ENCODE results near the gene ZKSCAN8.

The ZKSCAN8 gene

DNA sequence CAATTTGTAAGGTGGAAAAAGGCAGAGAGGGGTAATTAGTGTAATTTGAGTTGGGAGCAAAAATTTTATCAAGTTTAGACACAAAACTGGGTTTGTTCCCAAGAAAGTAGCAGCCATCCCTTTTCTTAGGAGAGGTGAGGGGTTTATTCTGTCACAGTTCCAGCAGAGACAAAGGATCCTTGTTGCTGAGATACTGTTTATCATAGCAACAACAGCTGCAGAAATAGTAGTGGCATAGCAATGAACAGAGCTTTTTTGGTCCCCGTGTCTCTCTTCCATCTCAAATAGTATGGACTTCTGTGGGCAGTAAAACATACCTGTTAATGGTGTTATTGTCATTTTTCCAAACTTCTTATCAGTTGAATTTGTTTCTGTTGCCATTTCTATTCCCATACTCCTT, 23.9 kb downstream of the ZKSCAN8 start:
- no peak overlapping the region for H3K9ac ChIP-seq (ENCODE audit: low read length in 2 of 2)
- no peak overlapping the region for H3K4me3 ChIP-seq (ENCODE audit: low read length in 2 of 2)
- H3K27me3 ChIP-seq (ENCODE audit: control insufficient read depth in 1 of 2, insufficient read depth in 2 of 2, low read length in 2 of 2): no peaks in the 10 kb centered on the region
- no peaks in the 10 kb centered on the region for H3K9me3 ChIP-seq (ENCODE audit: control insufficient read depth in 2 of 2, low read length in 2 of 2)
- H3K4me1 ChIP-seq (ENCODE audit: control insufficient read depth, insufficient read depth, low read length): peaks cover 11% of the 10 kb centered on the region
- H3K36me3 ChIP-seq (ENCODE audit: control insufficient read depth in 2 of 2, insufficient read depth in 2 of 2, low read length in 2 of 2): peaks cover 0 to 3% of the 10 kb centered on the region in 2 donors
- H3K27ac ChIP-seq (ENCODE audit: low read length): no peak overlapping the region

GRCh38 chr6:28167068-28167467, 25.4 kb downstream of the ZKSCAN8 start:
- Histone ChIP-seq H3K4me3 (ENCODE audit: low read length in 2 of 2) (no peak overlapping the region), H3K9me3 (ENCODE audit: control insufficient read depth in 2 of 2, low read length in 2 of 2) (no peaks in the 10 kb centered on the region), H3K27me3 (ENCODE audit: control insufficient read depth in 1 of 2, insufficient read depth in 2 of 2, low read length in 2 of 2) (no peaks in the 10 kb centered on the region), H3K36me3 (ENCODE audit: control insufficient read depth in 2 of 2, insufficient read depth in 2 of 2, low read length in 2 of 2) (peaks cover 0 to 5% of the 10 kb centered on the region in 2 donors), H3K9ac (ENCODE audit: low read length in 2 of 2) (no peak overlapping the region), H3K4me1 (ENCODE audit: control insufficient read depth, insufficient read depth, low read length) (peaks cover 4% of the 10 kb centered on the region), H3K27ac (ENCODE audit: low read length) (no peak overlapping the region)

DNA sequence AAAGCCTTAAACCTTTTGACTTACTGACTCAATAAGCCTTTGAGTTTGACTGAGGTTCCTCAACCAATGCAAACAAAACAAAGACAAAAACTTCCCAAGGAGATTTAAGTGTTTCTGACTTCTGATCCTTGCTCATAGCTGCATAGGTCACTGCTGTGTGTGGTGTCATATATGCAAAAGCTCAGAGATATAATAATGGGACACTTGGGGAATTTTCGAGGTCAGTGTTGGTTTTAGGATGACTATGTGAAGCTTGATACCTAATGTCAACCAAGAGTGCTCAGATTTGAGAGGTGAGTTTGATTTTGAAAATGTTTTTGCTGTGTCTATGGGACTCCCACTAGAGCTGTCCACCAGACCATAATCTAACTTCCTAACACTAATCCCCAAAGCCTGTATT, 26.2 kb downstream of the ZKSCAN8 start:
- Histone ChIP-seq H3K9ac (ENCODE audit: low read length in 2 of 2) (no peak overlapping the region), H3K4me3 (ENCODE audit: low read length in 2 of 2) (no peak overlapping the region), H3K27ac (ENCODE audit: low read length) (no peak overlapping the region), H3K27me3 (ENCODE audit: control insufficient read depth in 1 of 2, insufficient read depth in 2 of 2, low read length in 2 of 2) (no peaks in the 10 kb centered on the region), H3K4me1 (ENCODE audit: control insufficient read depth, insufficient read depth, low read length) (no peaks in the 10 kb centered on the region), H3K36me3 (ENCODE audit: control insufficient read depth in 2 of 2, insufficient read depth in 2 of 2, low read length in 2 of 2) (peaks cover 0 to 5% of the 10 kb centered on the region in 2 donors), H3K9me3 (ENCODE audit: control insufficient read depth in 2 of 2, low read length in 2 of 2) (no peaks in the 10 kb centered on the region)

GRCh38 chr6:28171271-28171670, 29.6 kb downstream of the ZKSCAN8 start:
- Histone ChIP-seq H3K9ac (ENCODE audit: low read length in 2 of 2) (no peak overlapping the region), H3K9me3 (ENCODE audit: control insufficient read depth in 2 of 2, low read length in 2 of 2) (no peaks in the 10 kb centered on the region), H3K27ac (ENCODE audit: low read length) (no peak overlapping the region), H3K4me3 (ENCODE audit: low read length in 2 of 2) (no peak overlapping the region), H3K4me1 (ENCODE audit: control insufficient read depth, insufficient read depth, low read length) (no peaks in the 10 kb centered on the region), H3K27me3 (ENCODE audit: control insufficient read depth in 1 of 2, insufficient read depth in 2 of 2, low read length in 2 of 2) (no peaks in the 10 kb centered on the region), H3K36me3 (ENCODE audit: control insufficient read depth in 2 of 2, insufficient read depth in 2 of 2, low read length in 2 of 2) (peaks cover 0 to 5% of the 10 kb centered on the region in 2 donors)

DNA sequence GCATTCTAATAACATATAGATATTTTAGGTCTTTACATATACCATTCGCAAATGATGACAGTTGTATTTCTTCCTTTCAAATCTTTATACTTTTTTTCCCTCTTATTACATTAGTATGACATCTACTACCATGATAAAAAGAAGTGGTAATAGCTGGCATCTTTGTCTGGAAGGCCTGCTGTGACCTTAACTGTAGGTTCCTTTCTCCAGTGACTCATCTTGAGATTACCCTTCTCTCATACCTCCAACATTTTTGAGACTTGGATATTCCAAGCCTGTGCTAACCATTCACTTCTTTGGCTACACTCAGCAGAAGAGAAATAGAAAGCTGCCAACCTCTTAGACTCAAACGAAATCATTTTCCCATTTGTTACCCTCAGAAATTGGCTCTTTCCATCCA, 30.3 kb downstream of the ZKSCAN8 start:
- no peaks in the 10 kb centered on the region for H3K9me3 ChIP-seq (ENCODE audit: control insufficient read depth in 2 of 2, low read length in 2 of 2)
- no peak overlapping the region for H3K4me3 ChIP-seq (ENCODE audit: low read length in 2 of 2)
- no peaks in the 10 kb centered on the region for H3K4me1 ChIP-seq (ENCODE audit: control insufficient read depth, insufficient read depth, low read length)
- no peak overlapping the region for H3K27ac ChIP-seq (ENCODE audit: low read length)
- no peaks in the 10 kb centered on the region for H3K27me3 ChIP-seq (ENCODE audit: control insufficient read depth in 1 of 2, insufficient read depth in 2 of 2, low read length in 2 of 2)
- no peak overlapping the region for H3K9ac ChIP-seq (ENCODE audit: low read length in 2 of 2)
- H3K36me3 ChIP-seq (ENCODE audit: control insufficient read depth in 2 of 2, insufficient read depth in 2 of 2, low read length in 2 of 2): peaks cover 0 to 5% of the 10 kb centered on the region in 2 donors

- H3K36me3 ChIP-seq (ENCODE audit: control insufficient read depth in 2 of 2, insufficient read depth in 2 of 2, low read length in 2 of 2): no peaks in the 10 kb centered on the region
- peaks cover 0 to 3% of the 10 kb centered on the region in 2 donors for H3K27me3 ChIP-seq (ENCODE audit: control insufficient read depth in 1 of 2, insufficient read depth in 2 of 2, low read length in 2 of 2)
- H3K9ac ChIP-seq (ENCODE audit: low read length in 2 of 2): no peak overlapping the region
- H3K4me1 ChIP-seq (ENCODE audit: control insufficient read depth, insufficient read depth, low read length): no peaks in the 10 kb centered on the region
- H3K4me3 ChIP-seq (ENCODE audit: low read length in 2 of 2): no peak overlapping the region
- no peak overlapping the region for H3K27ac ChIP-seq (ENCODE audit: low read length)
- H3K9me3 ChIP-seq (ENCODE audit: control insufficient read depth in 2 of 2, low read length in 2 of 2): no peaks in the 10 kb centered on the region
Observed at GRCh38 chr6:28176373-28176772, 34.7 kb downstream of the ZKSCAN8 start.

DNA sequence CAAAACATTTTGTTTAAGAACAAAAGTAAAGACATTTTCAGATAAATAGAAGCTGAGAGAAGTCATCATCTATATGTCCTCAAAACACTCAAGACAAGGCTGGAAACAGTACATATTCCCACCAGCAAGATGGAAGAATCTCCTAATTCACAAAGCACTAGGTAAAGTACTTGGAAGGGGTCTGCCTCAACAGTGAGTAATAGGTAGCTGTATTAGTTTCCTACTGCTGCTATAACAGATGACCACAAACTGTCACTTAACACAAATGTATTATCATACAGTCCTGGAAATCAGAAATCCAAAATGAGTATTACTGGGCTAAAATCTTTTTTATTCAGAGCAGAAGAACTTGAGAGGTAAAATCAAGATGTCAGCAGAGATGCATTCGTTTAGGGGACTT, 40.6 kb downstream of the ZKSCAN8 start:
- H3K36me3 ChIP-seq (ENCODE audit: control insufficient read depth in 2 of 2, insufficient read depth in 2 of 2, low read length in 2 of 2): no peaks in the 10 kb centered on the region
- peaks cover 0 to 3% of the 10 kb centered on the region in 2 donors for H3K27me3 ChIP-seq (ENCODE audit: control insufficient read depth in 1 of 2, insufficient read depth in 2 of 2, low read length in 2 of 2)
- no peak overlapping the region for H3K27ac ChIP-seq (ENCODE audit: low read length)
- H3K9me3 ChIP-seq (ENCODE audit: control insufficient read depth in 2 of 2, low read length in 2 of 2): peaks cover 3% of the 10 kb centered on the region in 2 donors
- H3K9ac ChIP-seq (ENCODE audit: low read length in 2 of 2): no peak overlapping the region
- no peaks in the 10 kb centered on the region for H3K4me1 ChIP-seq (ENCODE audit: control insufficient read depth, insufficient read depth, low read length)
- no peak overlapping the region for H3K4me3 ChIP-seq (ENCODE audit: low read length in 2 of 2)

DNA sequence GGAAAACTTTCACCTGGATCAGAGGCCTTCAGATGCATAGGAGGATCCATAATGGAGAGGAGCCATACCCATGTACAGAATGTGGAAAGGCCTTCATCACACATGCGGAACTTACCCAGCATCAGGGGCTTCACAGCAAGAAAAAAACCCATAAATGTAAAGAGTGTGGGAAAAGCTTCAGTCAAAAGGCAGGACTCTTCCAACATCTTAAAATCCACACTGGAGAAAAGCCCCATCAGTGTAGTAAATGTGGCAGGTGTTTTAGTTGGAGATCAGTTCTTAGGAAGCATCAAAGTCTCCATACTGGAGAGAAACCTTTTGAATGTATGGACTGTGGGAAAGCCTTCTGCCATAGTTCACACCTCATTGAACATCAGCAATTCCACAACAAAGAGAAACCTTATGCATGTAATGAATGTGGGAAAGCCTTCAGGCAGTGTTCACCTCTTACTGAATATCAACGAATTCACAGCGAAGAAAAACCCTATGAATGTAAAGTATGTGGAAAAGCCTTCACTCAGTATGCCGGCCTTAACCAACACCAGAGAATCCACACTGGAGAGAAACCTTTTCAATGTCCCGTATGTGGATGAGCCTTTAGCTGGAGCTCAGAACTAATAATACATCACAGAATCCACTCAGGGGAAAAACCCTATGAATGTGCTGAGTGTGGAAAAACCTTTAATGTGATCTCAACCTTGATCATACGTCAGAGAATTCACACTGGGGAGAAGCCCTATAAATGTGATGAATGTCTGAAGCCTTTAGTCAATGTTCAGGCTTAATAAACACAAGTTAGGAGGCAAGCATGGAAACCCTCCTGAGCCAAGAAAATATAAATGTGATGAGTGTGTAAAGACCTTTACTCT, 46.7 kb downstream of the ZKSCAN8 start:
- Histone ChIP-seq H3K9ac (ENCODE audit: low read length in 2 of 2) (no peak overlapping the region), H3K4me1 (ENCODE audit: control insufficient read depth, insufficient read depth, low read length) (no peaks in the 10 kb centered on the region), H3K27ac (ENCODE audit: low read length) (no peak overlapping the region), H3K27me3 (ENCODE audit: control insufficient read depth in 1 of 2, insufficient read depth in 2 of 2, low read length in 2 of 2) (no peaks in the 10 kb centered on the region), H3K36me3 (ENCODE audit: control insufficient read depth in 2 of 2, insufficient read depth in 2 of 2, low read length in 2 of 2) (no peaks in the 10 kb centered on the region), H3K4me3 (ENCODE audit: low read length in 2 of 2) (no peak overlapping the region), H3K9me3 (ENCODE audit: control insufficient read depth in 2 of 2, low read length in 2 of 2) (peaks cover 21 to 24% of the 10 kb centered on the region in 2 donors)

- H3K27me3 ChIP-seq (ENCODE audit: control insufficient read depth in 1 of 2, insufficient read depth in 2 of 2, low read length in 2 of 2): peaks cover 0 to 6% of the 10 kb centered on the region in 2 donors
- H3K4me3 ChIP-seq (ENCODE audit: low read length in 2 of 2): no peak overlapping the region
- no peak overlapping the region for H3K27ac ChIP-seq (ENCODE audit: low read length)
- H3K4me1 ChIP-seq (ENCODE audit: control insufficient read depth, insufficient read depth, low read length): no peaks in the 10 kb centered on the region
- peaks cover 7 to 9% of the 10 kb centered on the region in 2 donors for H3K9me3 ChIP-seq (ENCODE audit: control insufficient read depth in 2 of 2, low read length in 2 of 2)
- H3K36me3 ChIP-seq (ENCODE audit: control insufficient read depth in 2 of 2, insufficient read depth in 2 of 2, low read length in 2 of 2): no peaks in the 10 kb centered on the region
- H3K9ac ChIP-seq (ENCODE audit: low read length in 2 of 2): no peak overlapping the region
Observed at GRCh38 chr6:28200020-28200419, 58.3 kb downstream of the ZKSCAN8 start.

DNA sequence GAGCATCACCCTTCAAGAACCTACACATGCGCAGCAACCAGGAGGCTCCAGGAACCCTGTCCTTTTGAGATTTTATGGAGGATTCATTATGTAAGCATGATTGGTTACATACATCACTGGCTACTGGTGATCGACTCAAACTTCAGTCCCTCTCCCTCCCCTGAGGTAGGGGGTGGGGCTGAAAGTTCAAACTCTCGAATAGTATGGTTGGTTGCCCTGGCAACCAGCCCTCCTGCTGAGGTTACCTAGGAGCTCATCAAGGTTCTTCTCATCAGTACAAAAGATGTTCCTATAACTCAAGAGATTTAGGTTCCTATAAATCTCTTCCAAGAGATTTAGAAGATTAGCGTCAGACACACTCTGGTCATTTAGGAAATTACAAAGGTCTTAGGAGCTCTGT, 61.5 kb downstream of the ZKSCAN8 start:
- no peaks in the 10 kb centered on the region for H3K36me3 ChIP-seq (ENCODE audit: control insufficient read depth in 2 of 2, insufficient read depth in 2 of 2, low read length in 2 of 2)
- no peak overlapping the region for H3K9ac ChIP-seq (ENCODE audit: low read length in 2 of 2)
- peaks cover 4 to 10% of the 10 kb centered on the region in 2 donors for H3K9me3 ChIP-seq (ENCODE audit: control insufficient read depth in 2 of 2, low read length in 2 of 2)
- H3K27ac ChIP-seq (ENCODE audit: low read length): no peak overlapping the region
- H3K4me3 ChIP-seq (ENCODE audit: low read length in 2 of 2): no peak overlapping the region
- H3K27me3 ChIP-seq (ENCODE audit: control insufficient read depth in 1 of 2, insufficient read depth in 2 of 2, low read length in 2 of 2): peaks cover 18 to 25% of the 10 kb centered on the region in 2 donors
- peaks cover 5% of the 10 kb centered on the region for H3K4me1 ChIP-seq (ENCODE audit: control insufficient read depth, insufficient read depth, low read length)

GRCh38 chr6:28205879-28206278, 64.2 kb downstream of the ZKSCAN8 start:
- peaks cover 5% of the 10 kb centered on the region for H3K4me1 ChIP-seq (ENCODE audit: control insufficient read depth, insufficient read depth, low read length)
- peaks cover 34 to 49% of the 10 kb centered on the region in 2 donors for H3K27me3 ChIP-seq (ENCODE audit: control insufficient read depth in 1 of 2, insufficient read depth in 2 of 2, low read length in 2 of 2)
- H3K9ac ChIP-seq (ENCODE audit: low read length in 2 of 2): no peak overlapping the region
- H3K4me3 ChIP-seq (ENCODE audit: low read length in 2 of 2): no peak overlapping the region
- H3K27ac ChIP-seq (ENCODE audit: low read length): no peak overlapping the region
- no peaks in the 10 kb centered on the region for H3K36me3 ChIP-seq (ENCODE audit: control insufficient read depth in 2 of 2, insufficient read depth in 2 of 2, low read length in 2 of 2)
- peaks cover 4 to 10% of the 10 kb centered on the region in 2 donors for H3K9me3 ChIP-seq (ENCODE audit: control insufficient read depth in 2 of 2, low read length in 2 of 2)

All from stomach smooth muscle (tissue), 2 donors.